Stimulated activated CD8-positive, alpha-beta memory T cell treated with anti-CD3 and anti-CD28 coated beads, Interleukin-7, amount 100 ng/mL, for 24 hours (primary cell): ENCODE measurements around the gene CDYL.
"Not testable (repeated sequence)": the region's sequence is repeated elsewhere in the genome, so short reads cannot be mapped to it uniquely, and the experiment has no call there.

Source experiments
- DNase-seq: peaks from one replicate; pipeline ENCODE4 v3.0.0-alpha.2; 2020; ENCODE audit warnings: low read depth

CDYL gene

DNA sequence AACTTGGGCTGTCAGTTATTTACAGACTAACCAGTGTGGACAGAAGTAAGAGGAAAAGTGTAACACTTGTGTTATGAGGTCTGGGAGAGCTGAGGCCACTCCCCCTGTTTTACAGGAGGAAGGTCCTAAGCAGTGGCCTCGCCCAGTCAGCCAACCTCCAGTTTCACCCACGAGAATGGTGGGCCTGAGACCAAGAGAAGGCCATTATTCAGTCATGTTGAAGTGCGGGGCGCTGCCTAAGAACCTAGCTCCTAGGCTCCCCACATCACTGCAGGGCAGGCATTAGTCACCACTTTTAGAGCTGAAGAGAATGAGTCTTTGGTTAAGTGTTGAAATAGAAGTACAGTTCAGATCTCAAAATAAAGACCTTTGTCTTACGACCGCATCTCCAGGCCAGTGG, 27.9 kb downstream of the CDYL start:
- DNase-seq, result no peak

DNA sequence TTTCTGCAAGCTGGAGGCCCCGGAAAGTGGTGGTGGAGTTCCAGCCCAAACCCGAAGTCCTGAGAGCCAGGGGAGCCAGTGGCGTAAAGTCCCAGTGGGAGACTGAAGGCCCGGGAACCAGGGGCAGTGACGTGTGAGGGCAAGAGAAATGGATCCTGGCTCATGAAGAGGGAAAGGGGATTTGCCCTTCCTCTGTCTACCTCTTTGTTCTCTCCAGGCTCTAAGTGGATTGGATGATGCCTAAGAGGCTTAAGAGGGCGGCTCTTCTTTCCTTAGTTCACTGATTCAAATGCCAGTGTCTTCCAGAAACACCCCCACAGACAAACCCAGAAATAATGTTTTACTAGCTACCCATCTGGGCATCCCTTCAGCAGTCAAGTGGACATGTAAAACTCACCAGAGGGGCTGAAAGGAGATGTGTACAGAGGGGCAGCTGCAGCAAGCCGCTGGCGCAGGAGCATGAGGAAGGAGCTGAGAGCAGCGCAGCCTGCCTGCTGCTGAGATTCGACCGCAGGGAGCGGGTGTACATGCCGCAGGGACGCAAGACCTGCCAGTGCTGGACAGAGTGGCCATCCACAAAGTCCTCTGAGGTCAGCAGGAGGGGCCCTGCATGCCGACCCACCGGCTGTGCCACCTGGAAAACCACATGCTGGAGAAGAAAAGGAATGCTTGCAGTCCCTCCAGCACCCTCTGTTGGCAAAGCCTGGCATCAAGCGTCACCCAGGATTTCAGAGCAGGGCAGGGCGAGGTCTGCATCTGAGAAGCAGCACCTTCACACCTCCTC, 29.5 kb downstream of the CDYL start:
- no peak for DNase-seq

DNA sequence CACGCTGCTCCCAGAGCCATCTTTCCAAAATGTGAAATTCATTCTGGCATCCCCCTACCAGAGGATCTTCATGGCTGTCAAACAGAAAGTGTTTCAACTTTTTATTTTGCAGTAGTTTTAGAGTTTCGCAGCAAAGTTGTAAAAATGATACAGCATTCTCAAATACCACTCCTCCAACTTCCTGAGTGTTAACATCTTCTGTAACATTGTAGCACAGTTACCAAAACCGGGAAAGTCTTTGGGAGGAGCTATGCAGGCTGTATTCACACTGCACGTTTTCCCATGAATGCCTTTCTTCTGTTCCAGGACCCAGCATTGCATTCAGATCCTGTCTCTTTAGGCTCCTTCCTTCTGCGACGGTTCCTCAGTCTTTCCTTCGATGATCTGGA, 30.1 kb downstream of the CDYL start:
- no peak for DNase-seq

DNA sequence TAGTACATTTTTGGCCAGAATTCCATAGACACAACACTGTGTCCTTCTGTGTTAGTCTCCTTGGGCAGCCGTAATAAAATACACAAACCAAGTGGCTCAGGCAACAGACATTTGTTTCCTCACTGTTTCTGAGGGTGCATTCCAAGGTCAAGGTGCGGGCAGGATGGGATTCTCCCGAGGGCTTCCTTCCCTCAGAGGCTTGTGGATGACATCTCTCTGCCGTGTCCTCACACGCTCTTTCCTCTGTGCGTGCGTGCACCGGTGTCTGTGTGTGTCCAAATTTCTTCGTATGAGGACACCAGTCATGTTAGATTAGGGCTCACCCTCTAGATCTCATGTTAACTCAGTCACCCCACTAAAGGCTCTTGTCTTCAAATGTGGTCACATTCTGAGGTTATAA, 30.6 kb downstream of the CDYL start:
- DNase-seq, result no peak

DNA sequence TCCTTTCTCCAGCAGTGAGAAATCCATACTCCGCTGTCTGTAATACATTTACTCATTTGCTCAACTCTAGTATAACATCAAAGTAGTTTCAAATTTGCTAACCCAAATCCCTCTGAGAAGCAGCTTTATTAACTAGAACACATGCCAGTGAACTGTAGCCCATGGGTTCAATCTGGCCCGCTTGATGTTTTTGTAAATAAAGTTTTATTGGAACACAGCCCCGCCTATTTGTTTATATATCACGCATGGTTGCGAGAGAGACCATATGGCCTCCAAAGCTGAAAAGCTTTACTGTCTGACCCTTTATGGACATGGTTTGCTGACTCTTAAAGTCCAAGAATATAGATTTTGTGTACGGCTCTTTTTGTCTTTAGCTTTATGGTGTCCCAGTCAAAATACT, 32.2 kb downstream of the CDYL start:
- no peak for DNase-seq

DNA sequence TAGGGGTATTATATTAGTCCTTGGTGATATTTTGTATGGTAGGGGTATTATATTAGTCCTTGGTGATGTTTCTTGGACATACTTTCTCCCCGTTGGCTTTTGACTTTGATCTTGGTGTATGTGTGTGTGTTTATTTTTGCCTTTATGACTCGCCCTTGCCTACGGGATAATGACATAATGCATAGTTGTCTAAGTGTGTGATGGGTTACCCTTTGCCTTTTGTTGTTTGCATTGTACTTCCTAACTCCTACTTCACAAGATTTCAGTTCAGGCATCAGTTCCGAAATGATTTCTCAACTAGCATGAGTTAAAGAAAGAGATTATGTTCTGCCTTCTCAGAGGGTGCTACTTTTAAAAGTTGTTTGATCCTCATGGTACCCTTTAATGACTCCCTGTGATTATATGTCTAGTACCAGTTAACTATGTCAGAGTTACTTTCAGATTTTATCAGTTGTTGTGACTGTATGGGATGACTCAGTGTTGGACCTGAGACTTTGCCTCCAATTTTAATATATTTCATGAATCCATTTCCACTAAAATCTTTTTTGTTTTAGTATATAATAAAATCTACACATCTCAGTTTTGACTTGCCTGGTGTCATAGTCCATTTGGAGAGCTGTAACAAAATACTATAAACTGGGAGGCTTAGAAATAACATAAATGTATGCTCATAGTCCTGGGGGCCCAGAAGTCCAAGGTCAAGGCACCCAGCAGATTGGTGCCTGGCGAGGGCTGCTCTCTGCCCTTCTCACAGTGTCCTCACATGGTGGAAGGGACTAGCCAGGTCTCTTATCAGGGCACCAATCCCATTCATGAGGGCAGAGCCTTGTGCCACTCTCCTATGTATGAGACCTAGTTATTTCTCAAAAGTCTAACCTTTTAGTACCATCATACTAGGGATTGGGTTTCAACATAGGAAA, 34.1 kb downstream of the CDYL start:
- DNase-seq, result no peak

DNA sequence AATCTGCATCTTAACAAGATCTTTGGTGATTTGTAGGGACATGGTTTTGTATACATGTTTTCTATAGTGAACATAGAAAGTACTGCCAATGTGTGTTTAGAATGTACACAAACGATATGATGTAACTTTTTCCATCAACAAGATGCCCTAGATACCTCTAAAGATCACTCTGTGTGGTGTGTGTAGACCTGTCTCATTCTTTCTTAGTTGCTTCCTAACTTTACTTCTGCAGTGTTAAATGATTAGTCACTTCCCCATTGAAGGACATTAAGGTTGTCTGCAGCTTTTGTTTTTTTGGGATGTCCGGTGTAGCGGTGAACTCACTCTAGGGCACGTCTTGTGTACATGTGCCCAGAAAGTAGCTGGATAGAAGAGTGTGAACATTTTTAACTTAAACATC, 35.9 kb downstream of the CDYL start:
- no peak for DNase-seq

DNA sequence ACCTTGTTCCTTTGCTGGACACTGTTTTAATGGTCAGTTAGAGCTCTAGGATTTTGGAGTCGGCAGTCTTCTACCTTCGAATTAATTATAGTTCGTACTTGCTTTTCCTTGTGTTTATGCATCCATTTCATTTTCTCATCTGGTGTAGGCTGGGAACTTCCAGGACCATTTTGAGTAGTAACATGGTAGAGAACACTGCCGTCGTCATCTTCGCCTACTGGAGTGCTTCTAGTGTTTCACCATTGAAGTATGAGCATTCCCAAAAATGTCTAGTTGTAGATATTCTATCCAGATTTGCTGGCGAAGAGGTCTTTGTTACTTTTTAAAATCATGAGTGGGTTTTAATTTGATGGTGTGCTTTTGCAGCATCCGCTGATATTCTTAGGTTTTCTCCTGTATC, 36.9 kb downstream of the CDYL start:
- DNase-seq, result no peak

DNA sequence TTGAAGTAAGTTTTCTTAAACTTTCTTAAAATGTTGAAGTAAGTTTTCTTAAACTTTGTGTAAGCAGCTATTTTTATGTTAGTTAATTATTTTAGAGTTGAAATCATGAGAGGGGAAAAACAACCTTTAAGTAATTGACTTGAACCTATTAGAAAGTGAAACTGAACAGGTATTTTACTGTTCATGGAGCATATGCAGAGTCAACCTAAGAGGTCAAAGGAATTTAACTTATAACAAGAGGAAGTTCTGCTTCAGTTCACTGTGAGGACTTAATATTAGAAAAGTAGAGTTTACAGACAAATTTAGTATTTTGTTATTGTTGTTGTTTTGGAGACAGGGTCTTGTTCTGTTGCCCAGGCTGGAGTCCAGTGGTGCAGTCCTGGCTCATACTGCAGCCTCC, 38.0 kb downstream of the CDYL start:
- DNase-seq, result no peak

DNA sequence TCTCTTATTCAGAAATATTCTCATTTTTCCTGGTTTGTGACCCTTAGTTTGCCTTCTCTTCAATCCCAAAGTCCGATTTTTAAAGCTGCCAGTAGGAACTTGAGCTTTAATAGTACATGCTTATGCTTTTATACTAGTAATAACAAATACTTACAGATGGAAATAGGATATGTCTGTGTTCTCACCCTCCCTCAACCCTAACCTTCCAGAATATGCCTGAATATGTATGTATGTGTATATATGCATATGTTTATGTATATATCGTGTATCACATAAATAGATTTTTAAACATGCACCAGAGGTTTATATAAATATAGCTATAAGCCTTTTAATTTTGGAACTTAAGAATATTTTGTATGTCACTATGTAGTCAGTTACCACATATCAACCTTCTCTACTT, 38.8 kb downstream of the CDYL start:
- DNase-seq, result no peak

DNA sequence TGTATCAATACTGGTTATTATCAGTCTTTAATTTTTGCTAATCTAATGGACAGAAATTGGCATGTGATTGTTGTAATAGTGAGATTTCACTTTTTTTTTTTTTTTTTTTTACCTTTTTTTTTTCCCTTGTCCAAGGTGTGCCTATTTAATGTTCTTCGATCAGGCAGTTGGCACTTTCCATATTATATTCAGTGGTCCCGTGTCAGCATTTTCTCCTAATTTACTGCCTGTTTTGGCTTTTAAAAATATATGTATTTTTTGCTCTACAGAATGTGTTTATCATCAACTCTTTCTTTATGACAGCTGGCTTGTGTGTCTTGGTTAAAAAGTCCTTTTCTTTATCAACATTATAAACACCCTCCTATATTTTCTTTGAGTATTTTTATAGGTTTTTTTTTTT, 39.4 kb downstream of the CDYL start:
- no peak for DNase-seq

DNA sequence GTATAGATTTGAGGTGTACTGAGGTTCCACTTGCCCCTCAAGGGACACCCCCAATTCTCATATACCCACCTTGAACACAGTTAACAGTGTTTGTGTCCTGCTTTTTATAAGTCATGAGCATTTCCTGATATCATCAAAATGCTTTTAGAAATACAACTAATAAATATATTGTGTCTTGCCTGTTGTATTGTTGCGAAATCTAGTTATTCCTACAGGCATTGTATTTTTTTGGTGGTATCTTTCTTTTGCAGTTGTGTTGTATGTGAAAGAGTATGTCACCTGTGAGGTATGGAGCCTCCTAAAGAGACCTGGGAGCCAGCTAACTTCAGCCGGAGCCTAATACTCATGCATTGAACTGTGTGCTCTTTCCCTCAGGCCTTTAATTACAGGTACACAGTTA, 40.7 kb downstream of the CDYL start:
- DNase-seq, result no peak

DNA sequence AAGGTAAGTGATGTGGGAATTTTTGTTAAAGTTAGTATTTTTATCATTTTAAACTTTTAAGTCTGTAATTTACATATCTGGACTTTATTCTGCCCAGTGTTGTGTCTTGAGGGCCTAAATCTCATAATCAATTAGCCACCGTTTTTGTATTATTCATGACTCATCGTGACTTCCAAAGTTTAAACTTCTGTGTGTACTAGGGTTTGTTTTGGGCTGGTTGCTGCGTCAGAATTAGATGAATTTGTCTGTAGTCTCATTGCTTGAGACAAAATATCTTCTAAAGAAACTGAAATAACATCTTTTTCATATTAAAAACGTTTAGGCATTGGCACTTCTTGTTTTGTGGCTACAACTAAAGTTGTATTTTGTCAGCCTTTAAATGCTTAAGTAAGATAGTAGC, 41.3 kb downstream of the CDYL start:
- no peak for DNase-seq

DNA sequence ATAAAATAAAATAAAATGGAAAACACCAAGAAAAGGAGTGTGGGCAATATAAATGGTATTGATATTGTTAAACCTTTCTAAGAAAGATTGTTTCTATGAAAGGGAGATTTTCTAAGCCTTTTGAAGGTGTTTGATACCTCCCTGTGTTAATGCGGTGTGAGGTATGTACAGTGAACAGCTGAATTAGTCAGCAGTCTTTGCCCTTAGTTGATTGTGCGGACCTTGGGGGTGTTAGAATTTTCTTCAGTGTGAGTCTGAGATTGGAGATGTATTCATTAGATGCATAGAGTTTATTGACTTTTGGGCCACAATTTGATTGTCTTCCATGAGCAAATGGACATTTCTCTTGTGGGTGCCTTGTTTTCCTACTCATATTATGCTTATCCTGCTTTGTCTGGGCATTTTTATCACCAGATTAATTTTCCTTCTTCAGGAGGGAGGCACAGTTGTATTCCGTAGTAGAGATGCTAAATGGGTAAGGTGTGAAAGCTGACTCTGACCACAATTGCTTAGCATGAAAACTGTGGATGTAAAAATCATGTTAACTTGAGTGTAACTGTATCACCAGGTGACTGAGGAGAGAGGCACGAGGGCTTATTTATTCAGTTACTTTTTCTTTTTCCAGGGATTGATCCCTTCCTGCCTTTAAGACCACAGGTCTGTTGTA, 42.2 kb downstream of the CDYL start:
- DNase-seq, result no peak

DNA sequence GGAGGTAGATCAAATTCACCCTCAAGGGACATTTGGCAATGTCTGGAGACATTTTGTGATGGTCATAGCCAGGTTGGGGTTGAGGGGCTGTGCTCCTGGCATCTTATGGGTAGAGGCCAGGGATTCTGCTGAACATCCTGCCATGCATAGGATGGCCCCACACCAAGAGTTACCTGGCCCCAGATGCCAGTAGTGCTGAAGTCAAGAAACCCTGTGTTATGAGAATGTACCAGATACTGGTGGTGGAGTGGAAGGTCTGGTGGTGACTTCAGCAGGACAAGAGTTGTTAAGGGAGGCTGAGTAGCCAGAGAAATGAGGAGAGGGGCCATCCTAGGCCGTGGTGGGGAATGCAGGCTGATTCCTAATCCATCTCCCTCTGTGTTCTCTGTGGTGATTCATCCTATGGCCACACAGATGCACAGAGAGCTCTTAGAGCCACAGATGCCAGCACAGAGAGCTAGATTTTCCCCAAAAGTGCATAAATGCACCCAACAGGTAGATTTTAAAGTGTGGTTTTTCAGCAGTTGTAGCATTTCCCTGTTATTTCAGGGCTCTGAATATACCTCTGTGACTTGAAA, 43.6 kb downstream of the CDYL start:
- DNase-seq, result no peak

DNA sequence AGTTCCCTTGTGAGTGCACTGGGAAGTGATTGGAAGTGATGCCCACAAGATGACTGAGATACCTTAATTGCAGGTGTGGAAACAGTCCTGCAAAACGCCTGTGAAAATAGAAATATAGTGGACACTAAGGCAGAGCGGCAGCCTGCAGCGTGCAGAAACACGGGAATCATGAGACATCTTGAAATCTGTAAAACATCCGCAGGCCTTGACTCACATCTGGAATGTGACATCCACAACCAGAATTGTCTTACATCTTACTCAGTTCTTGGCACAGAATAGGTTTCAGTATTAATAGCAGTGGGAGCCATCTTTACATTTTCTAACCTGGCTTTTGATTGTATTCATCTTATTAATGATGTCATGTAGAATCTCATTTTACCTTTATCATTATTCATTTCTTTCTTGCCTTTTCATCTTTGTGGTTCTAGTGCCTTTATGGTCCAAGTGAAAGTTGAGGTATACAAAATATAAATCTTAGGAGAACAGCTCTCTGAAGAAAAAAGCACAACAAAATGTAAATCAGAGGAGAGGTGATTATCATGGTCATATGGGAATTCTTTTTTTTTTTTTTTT, 44.6 kb downstream of the CDYL start:
- no peak for DNase-seq

DNA sequence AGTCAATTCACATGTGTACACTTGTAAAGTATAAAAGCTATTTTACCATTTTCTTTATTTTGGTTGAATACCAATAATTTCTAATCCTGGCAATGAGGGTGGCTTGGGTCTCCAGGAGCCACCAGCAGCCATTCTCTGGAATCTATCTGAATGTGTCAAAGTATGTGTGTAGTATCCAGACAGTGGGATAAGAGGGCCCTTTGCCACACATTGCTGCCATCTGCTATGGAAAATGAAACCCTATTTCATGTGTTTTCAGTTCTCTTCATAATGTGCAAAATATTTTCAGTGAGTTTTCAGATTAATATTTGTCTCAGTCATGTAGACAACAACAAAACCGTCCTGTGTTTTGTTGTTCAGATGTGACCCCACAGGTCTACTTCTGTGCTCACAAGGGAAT, 46.3 kb downstream of the CDYL start:
- DNase-seq, result no peak

DNA sequence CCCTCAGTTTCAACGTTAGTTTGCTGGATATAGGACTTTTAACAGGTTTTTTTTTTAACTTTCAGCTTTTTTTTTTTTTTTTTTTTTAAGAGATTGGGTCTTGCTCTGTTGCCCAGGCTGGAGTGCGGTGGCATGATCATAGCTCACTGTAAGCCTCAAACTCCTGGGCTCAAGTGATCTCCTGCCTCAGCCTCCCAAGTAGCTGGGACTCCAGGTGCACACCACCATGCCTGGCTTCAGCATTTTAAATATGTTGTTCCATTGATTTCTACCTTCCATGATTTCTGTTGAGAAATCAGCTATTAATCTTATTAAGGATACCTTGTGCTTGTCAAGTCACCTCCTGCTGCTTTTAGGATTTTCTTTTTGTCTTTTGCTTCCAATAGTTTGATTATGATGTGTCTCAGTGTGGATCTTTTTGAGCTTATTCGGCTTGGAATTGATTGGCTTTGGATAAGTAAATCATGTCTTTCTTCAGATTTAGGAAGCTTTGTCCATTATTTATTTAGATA, 52.0 kb downstream of the CDYL start:
- DNase-seq, result no peak

DNA sequence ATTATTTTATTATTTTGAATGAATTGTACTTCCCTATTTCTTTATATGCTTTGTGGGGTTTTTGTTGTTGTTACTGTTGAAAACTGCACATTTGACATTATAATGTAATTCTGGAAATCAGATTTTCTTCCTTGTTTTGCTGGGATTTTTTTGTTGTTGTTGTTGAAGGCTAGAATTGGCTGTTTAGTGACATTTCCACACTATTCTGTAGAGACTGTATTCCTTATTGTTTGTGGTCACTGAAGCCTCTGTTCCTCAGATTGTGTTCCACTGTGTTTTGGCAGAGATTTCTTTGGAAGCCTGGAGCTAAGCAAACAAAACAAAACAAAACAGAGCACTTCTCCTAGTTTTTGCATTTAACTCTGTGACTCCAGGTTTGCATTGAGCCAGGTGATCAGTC, 52.9 kb downstream of the CDYL start:
- no peak for DNase-seq

DNA sequence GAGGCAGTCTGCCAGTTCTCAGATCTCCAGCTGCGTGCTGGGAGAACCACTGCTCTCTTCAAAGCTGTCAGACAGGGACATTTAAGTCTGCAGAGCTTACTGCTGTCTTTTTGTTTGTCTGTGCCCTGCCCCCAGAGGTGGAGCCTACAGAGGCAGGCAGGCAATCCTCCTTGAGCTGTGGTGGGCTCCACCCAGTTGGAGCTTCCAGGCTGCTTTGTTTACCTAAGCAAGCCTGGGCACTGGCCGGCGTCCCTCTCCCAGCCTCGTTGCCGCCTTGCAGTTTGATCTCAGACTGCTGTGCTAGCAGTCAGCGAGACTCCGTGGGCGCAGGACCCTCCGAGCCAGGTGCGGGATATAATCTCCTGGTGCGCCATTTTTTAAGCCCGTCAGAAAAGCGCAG, 59.3 kb downstream of the CDYL start:
- not testable (repeated sequence) for DNase-seq

DNA sequence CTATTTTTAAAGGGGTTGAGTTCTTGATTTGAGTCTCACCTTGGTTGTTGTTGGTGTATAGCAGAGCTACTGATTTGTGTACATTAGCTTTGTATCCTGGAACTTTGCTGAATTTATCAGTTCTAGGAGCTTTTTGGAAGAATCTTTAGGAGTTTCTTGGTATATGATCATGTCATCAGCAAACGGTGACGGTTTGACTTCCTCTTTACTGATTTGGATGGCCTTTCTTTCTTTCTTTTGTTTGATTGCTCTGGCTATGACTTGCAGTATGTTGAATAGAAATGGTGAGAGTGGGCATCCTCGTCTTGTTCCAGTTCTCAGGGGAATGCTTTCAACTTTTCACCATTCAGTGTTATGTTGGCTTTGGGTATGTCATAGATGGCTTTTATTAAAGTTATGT, 64.0 kb downstream of the CDYL start:
- DNase-seq, result no peak

DNA sequence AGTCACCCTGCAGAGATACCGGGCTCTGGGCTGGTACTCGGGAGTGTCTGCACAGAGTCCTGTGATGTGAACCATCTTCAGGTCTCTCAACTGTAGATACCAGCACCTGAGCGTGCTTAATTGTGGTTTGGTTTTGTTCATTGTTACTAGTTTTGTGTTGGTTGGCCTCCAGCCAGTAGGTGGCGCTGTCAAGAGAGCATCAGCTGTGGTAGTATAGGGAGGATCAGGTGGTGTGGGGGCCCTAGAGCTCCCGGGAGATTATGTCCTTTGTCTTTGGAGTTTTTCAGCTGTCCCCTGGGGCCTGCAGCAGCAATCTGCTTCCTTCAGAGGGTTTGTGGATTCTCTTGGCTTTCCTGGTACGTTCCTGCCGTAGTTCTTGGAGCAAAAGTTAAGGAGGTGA, 67.9 kb downstream of the CDYL start:
- DNase-seq, result no peak
